Adrenal gland (tissue), 12 donors: ENCODE results near the gene HOXD11. TPM values are rescaled to one million over a fixed set of nuclear protein-coding genes. Genes with fewer than 3 reads are reported as not detected.

Source experiments
- DNase-seq, 7 donors: peaks; one replicate each; pipeline ENCODE4 v3.0.0-alpha.2; 2019 to 2020
- H3K27ac ChIP-seq, 5 donors: fragments of 200-600 bp; sonication (generic) in 4 of 5; 1 replicate in 3 of 5; 2 replicates in 2 of 5; pipeline versions ENCODE4 v1.5.1 to v1.8.0; 2016 to 2020; ENCODE audit warnings: mild to moderate bottlenecking in 1 of 5
- H3K27me3 ChIP-seq: fragments of 200-600 bp; 2 replicates; pipeline ENCODE4 v1.8.0; 2021
- H3K36me3 ChIP-seq, 2 donors: fragments of 200-600 bp; replicated peaks in 1 of 2; 1 replicate in 1 of 2; 2 replicates in 1 of 2; pipeline versions ENCODE4 v1.5.1 to v1.8.0; 2018 to 2022
- H3K4me1 ChIP-seq, 2 donors: fragments of 200-600 bp; replicated peaks in 1 of 2; 1 replicate in 1 of 2; 2 replicates in 1 of 2; pipeline versions ENCODE4 v1.5.1 to v1.8.0; 2018 to 2021
- H3K4me3 ChIP-seq, 4 donors: fragments of 200-600 bp; sonication (generic) in 3 of 4; one replicate each; pipeline ENCODE4 v1.5.1; 2016 to 2018
- H3K9me3 ChIP-seq, 3 donors: fragments of 200-600 bp; sonication (generic) in 1 of 3; replicated peaks in 1 of 3; 1 replicate in 2 of 3; 2 replicates in 1 of 3; pipeline versions ENCODE4 v1.5.1 to v1.8.0; 2016 to 2021
- CTCF ChIP-seq, 6 experiments: fragments of 450-650 bp in 4 of 6; fragments of 200-600 bp in 2 of 6; sonication (generic) in 1 of 6; IDR thresholded peaks; 1 replicate in 5 of 6; 2 replicates in 1 of 6; pipeline versions ENCODE4 v1.5.1 to v1.8.0; 2016 to 2021; ENCODE audit warnings: antibody characterized with exemption in 6 of 6, mild to moderate bottlenecking in 2 of 6, moderate library complexity in 1 of 6
- POLR2A ChIP-seq, 2 donors: fragments of 450-650 bp; IDR thresholded peaks; one replicate each; pipeline ENCODE4 v1.6.1; 2017; ENCODE audit warnings: antibody characterized with exemption in 2 of 2, mild to moderate bottlenecking in 2 of 2, moderate library complexity in 1 of 2
- WGBS, 4 donors: extraction: QIAGEN DNeasy Blood & Tissue Kit in 2 of 4; methylation state at CpG; one replicate each; pipeline versions ENCODE4 v1.1.5 to v1.1.7; 2013 to 2017; 5-methylcytosine and 5-hydroxymethylcytosine counted together
- intact Hi-C, 2 donors: fragments of 100-400 bp; cut with DNase I; formaldehyde crosslinking; loops; one replicate each; pipeline versions ENCODE4 v1.14.1 to v1.15.0; 2022 to 2023
- polyA plus RNA-seq, 3 donors: library from polyadenylated mRNA; stranded (reverse); fragments of 200-250 nt in 2 of 3; fragments of 350-450 nt in 1 of 3; fragmentation: Illumina TruSeq in 1 of 3; extraction: RNeasy Lipid Tissue Mini Kit (QIAGEN cat#74804) in 1 of 3; gene quantifications; one replicate each; pipeline ENCODE4 v1.2.3, GENCODE V29; 2013 to 2014
- total RNA-seq, 9 donors: library from RNA; depleted of rRNA in 4 of 9; stranded (reverse); fragments of >200 nt in 4 of 9; fragments of 120-200 nt in 1 of 9; fragmentation: NEBNext Ultra II Directional in 1 of 9; extraction: Animal tissue kit (Norgen Biotek cat#: 25700) in 1 of 9; gene quantifications; one replicate each; pipeline versions ENCODE4 v1.1.0 to v1.2.4, GENCODE V29; 2013 to 2023
- donor health status: healthy with polysubstance abuse.
- donor health status: Bipolar disorder and iron deficiency.
- donor health status: DM: yes; HTN: yes; CAD: no.
- donor health status: DM: no; HTN: no; CAD: no.
- donor health status: DM: no; HTN: no; CAD: no.
- donor health status: DM: yes; HTN: yes; CAD: no.

Gene HOXD11
- total and polyA plus RNA-seq, 12 donors: not detected

- no peaks in the 10 kb centered on the region for H3K27me3 ChIP-seq
- H3K4me1 ChIP-seq: peaks cover 25 to 43% of the 10 kb centered on the region in 2 donors
- H3K27ac ChIP-seq: peak overlapping the region in 3 of 5 donors; percentile 94 to 97 (median 97)
- 72 to 82% (median 78%) methylated on average over 4 of the region's 4 CpGs for WGBS, 4 donors
- intact Hi-C loops: no loop called here
- peaks cover 0 to 2% of the 10 kb centered on the region in 2 donors for H3K36me3 ChIP-seq
- no peaks in the 10 kb centered on the region for H3K9me3 ChIP-seq
- DNase-seq: peak in 2 of 7 donors; percentile 15 to 42
- H3K4me3 ChIP-seq: no peak overlapping the region
- TF ChIP-seq CTCF (IDR thresholded peaks at IDR 0.05) (no peak), POLR2A (IDR thresholded peaks at IDR 0.05) (no peak)
Observed at GRCh38 chr2:176134035-176134434, 27.0 kb downstream of the HOXD11 start.

GRCh38 chr2:176135035-176135440, 28.0 kb downstream of the HOXD11 start:
- Histone ChIP-seq H3K4me1 (peaks cover 34 to 53% of the 10 kb centered on the region in 2 donors), H3K27ac (peak overlapping the region in 4 of 5 donors; percentile 90 to 97 (median 96)), H3K27me3 (no peaks in the 10 kb centered on the region), H3K9me3 (no peaks in the 10 kb centered on the region), H3K36me3 (peaks cover 0 to 2% of the 10 kb centered on the region in 2 donors), H3K4me3 (no peak overlapping the region)
- intact Hi-C loops: no loop called here
- TF ChIP-seq POLR2A (IDR thresholded peaks at IDR 0.05) (peak in 1 of 2 donors; percentile 16), CTCF (IDR thresholded peaks at IDR 0.05) (no peak)
- peak in 3 of 7 donors; percentile 21 to 57 (median 27) for DNase-seq

- 0 to 1% (median 1%) methylated on average over 20 to 71 of the region's 71 CpGs for WGBS, 4 donors
- DNase-seq: peak; percentile 54 to 73 (median 63)
- Histone ChIP-seq H3K27me3 (no peaks in the 10 kb centered on the region), H3K36me3 (peaks cover 0 to 2% of the 10 kb centered on the region in 2 donors), H3K9me3 (no peaks in the 10 kb centered on the region), H3K27ac (peak overlapping the region; percentile 64 to 97 (median 94)), H3K4me1 (peaks cover 34 to 60% of the 10 kb centered on the region in 2 donors), H3K4me3 (peak overlapping the region; percentile 14 to 96 (median 32))
- intact Hi-C loops: no loop called here
- TF ChIP-seq POLR2A (IDR thresholded peaks at IDR 0.05) (peak; percentile 41 to 56), CTCF (IDR thresholded peaks at IDR 0.05) (no peak)
Observed at GRCh38 chr2:176136374-176137251, 29.5 kb downstream of the HOXD11 start.

GRCh38 chr2:176137252-176137580, 30.1 kb downstream of the HOXD11 start:
- WGBS, 4 donors: 13 to 25% (median 13%) methylated on average over 1 to 2 of the region's 2 CpGs
- Histone ChIP-seq H3K4me3 (peak overlapping the region in 3 of 4 donors; percentile 22 to 96 (median 42)), H3K4me1 (peaks cover 31 to 56% of the 10 kb centered on the region in 2 donors), H3K27me3 (no peaks in the 10 kb centered on the region), H3K27ac (peak overlapping the region in 4 of 5 donors; percentile 90 to 97 (median 96)), H3K9me3 (no peaks in the 10 kb centered on the region), H3K36me3 (peaks cover 0 to 2% of the 10 kb centered on the region in 2 donors)
- intact Hi-C loops: no loop called here
- TF ChIP-seq POLR2A (IDR thresholded peaks at IDR 0.05): no peak
- no peak for TF ChIP-seq CTCF (IDR thresholded peaks at IDR 0.05)
- DNase-seq: peak in 2 of 7 donors; percentile 14 to 41
